HepG2 (cell line): Measurements from ENCODE around the gene TOMM22. TPM values are rescaled to one million over a fixed set of nuclear protein-coding genes. Genes with fewer than 3 reads are reported as not detected.

Source experiments
- ATF7-NPFF ChIP-seq: sonication (generic); formaldehyde crosslinking; IDR thresholded peaks from 2 replicates; pipeline ENCODE4 v1.8.1; 2023; ENCODE audit warnings: mild to moderate bottlenecking, low read depth, missing genetic modification reagents, moderate library complexity
- CBX2 ChIP-seq, 2 experiments: fragments of 200-600 bp in 1 of 2; sonication (generic); formaldehyde crosslinking in 1 of 2; IDR thresholded peaks; 2 replicates each; pipeline versions ENCODE4 v1.7.0 to v1.8.1; 2018 to 2022; ENCODE audit warnings: low read depth in 2 of 2, low read length in 1 of 2, mild to moderate bottlenecking in 1 of 2, missing genetic modification reagents in 1 of 2
- ERF ChIP-seq: IDR thresholded peaks from 2 replicates; pipeline ENCODE4 v1.6.1; 2018; ENCODE audit warnings: missing biosample characterization, missing genetic modification reagents
- FOXP4 ChIP-seq: sonication (generic); formaldehyde crosslinking; IDR thresholded peaks from 2 replicates; pipeline ENCODE4 v1.4.0; 2020; ENCODE audit warnings: missing genetic modification reagents
- GTF2F1 ChIP-seq: fragments of 150-350 bp; IDR thresholded peaks from 2 replicates; pipeline ENCODE4 v1.6.1; 2014; ENCODE audit warnings: low read length
- KDM5B ChIP-seq: sonication (generic); formaldehyde crosslinking; IDR thresholded peaks from 2 replicates; pipeline ENCODE4 v1.4.0; 2020; ENCODE audit warnings: missing genetic modification reagents, mild to moderate bottlenecking, borderline replicate concordance
- MED8 ChIP-seq: sonication (generic); formaldehyde crosslinking; IDR thresholded peaks from 2 replicates; pipeline ENCODE4 v1.8.1; 2023; ENCODE audit warnings: mild to moderate bottlenecking, missing genetic modification reagents; ENCODE audit not compliant: insufficient replicate concordance
- NFE2L1 ChIP-seq: sonication (generic); formaldehyde crosslinking; IDR thresholded peaks from 2 replicates; pipeline ENCODE4 v1.4.0; 2020; ENCODE audit warnings: missing genetic modification reagents, mild to moderate bottlenecking, borderline replicate concordance
- NFIB ChIP-seq: sonication (generic); formaldehyde crosslinking; IDR thresholded peaks from 2 replicates; pipeline ENCODE4 v1.9.0; 2021; ENCODE audit warnings: missing genetic modification reagents, mild to moderate bottlenecking, borderline replicate concordance
- NFYC ChIP-seq: IDR thresholded peaks from 2 replicates; pipeline ENCODE4 v1.6.1; 2016; ENCODE audit warnings: missing genetic modification reagents, missing compliant biosample characterization
- NR2C2 ChIP-seq: sonication (generic); formaldehyde crosslinking; IDR thresholded peaks from 2 replicates; pipeline ENCODE4 v1.4.0; 2020; ENCODE audit warnings: missing genetic modification reagents, mild to moderate bottlenecking, moderate library complexity, borderline replicate concordance
- NR3C1 ChIP-seq: sonication (generic); formaldehyde crosslinking; IDR thresholded peaks from 2 replicates; pipeline ENCODE4 v1.4.0; 2020; ENCODE audit warnings: missing genetic modification reagents
- PTBP1 ChIP-seq: fragments of 200-400 bp; formaldehyde crosslinking; IDR thresholded peaks from 2 replicates; pipeline ENCODE4 v1.6.1; 2018; ENCODE audit warnings: low read length, low read depth; ENCODE audit not compliant: poor library complexity, severe bottlenecking
- ZNF407 ChIP-seq: sonication (generic); formaldehyde crosslinking; IDR thresholded peaks from one replicate; pipeline ENCODE4 v1.5.1; 2020; ENCODE audit warnings: mild to moderate bottlenecking, missing genetic modification reagents; ENCODE audit errors: not compliant biosample characterization
- ZNF530 ChIP-seq: sonication (generic); formaldehyde crosslinking; IDR thresholded peaks from 2 replicates; pipeline ENCODE4 v1.5.0; 2020; ENCODE audit warnings: low read depth, mild to moderate bottlenecking, missing genetic modification reagents
- ZNF615 ChIP-seq: sonication (generic); formaldehyde crosslinking; IDR thresholded peaks from 2 replicates; pipeline ENCODE4 v1.5.0; 2020; ENCODE audit warnings: mild to moderate bottlenecking, missing genetic modification reagents, borderline replicate concordance
- ZNF678 ChIP-seq: sonication (generic); formaldehyde crosslinking; IDR thresholded peaks from 2 replicates; pipeline ENCODE4 v1.4.0; 2020; ENCODE audit warnings: mild to moderate bottlenecking, missing genetic modification reagents
- ZNF772 ChIP-seq: sonication (generic); formaldehyde crosslinking; IDR thresholded peaks from 2 replicates; pipeline ENCODE4 v1.5.0; 2020; ENCODE audit warnings: mild to moderate bottlenecking, missing genetic modification reagents
- ZNF781 ChIP-seq: sonication (generic); formaldehyde crosslinking; IDR thresholded peaks from 2 replicates; pipeline ENCODE4 v1.5.1; 2020; ENCODE audit warnings: borderline replicate concordance, mild to moderate bottlenecking, missing genetic modification reagents; ENCODE audit errors: not compliant biosample characterization
- polyA plus RNA-seq, 8 experiments: library from polyadenylated mRNA; depleted of rRNA in 3 of 8; stranded (reverse) in 7 of 8; unstranded in 1 of 8; fragments of >200 nt; fragmentation: Illumina TruSeq in 4 of 8; extraction: Trizol in 4 of 8; gene quantifications; 2 replicates each; pipeline versions ENCODE4 v1.2.1 to v1.2.3, GENCODE V29; 2011 to 2016; ENCODE audit warnings: low read depth in 4 of 8, missing spikeins in 1 of 8, mixed read lengths in 1 of 8; ENCODE audit not compliant: insufficient read depth in 1 of 8
- total RNA-seq, 5 experiments: library from RNA; depleted of rRNA; stranded (reverse); fragments of >200 nt; fragmentation: Illumina TruSeq; extraction: Trizol; gene quantifications; 2 replicates each; pipeline ENCODE4 v1.2.3, GENCODE V29; 2016; ENCODE audit warnings: low read depth in 1 of 5

TOMM22 gene
- total and polyA plus RNA-seq, 2 of the 13 experiments (the other 11 are each of a cell fraction or from before 2014, with no cell fraction given) = 46.9 to 118 TPM

GRCh38 chr22:38681582-38682335 lies at the start of gene TOMM22 (continued):
- peak; percentile 94 for TF ChIP-seq ZNF407 (CRISPR knock-in tag)
- peak; percentile 85; the same call in 1 of the 2 replicates for TF ChIP-seq ZNF530 (CRISPR knock-in tag)
- TF ChIP-seq ZNF781 = peak; percentile 56
- TF ChIP-seq ZNF772 (CRISPR knock-in tag) = peak; percentile 99
- TF ChIP-seq PTBP1 = no peak
- TF ChIP-seq ZNF615 = peak; percentile 82; the same call in 1 of the 2 replicates
- peak; percentile 63; the same call in 1 of the 2 replicates for TF ChIP-seq GTF2F1
- peak; percentile 81; the same call in 1 of the 2 replicates for TF ChIP-seq ATF7-NPFF (CRISPR knock-in tag)
- peak; percentile 97 for TF ChIP-seq ERF (CRISPR knock-in tag)
- TF ChIP-seq MED8 = peak; percentile 85
- no peak for TF ChIP-seq CBX2 (IDR thresholded peaks at IDR 0.05; ENCODE audit: low read depth, low read length)
- no peak for TF ChIP-seq CBX2 (CRISPR knock-in tag; IDR thresholded peaks at IDR 0.05; ENCODE audit: low read depth)
- no peak for TF ChIP-seq NFIB (CRISPR knock-in tag)
- TF ChIP-seq FOXP4 (CRISPR knock-in tag) = 0 out of 2 replicates have a peak, but pooled peaks have one; percentile 56
- peak; percentile 89; the same call in 1 of the 2 replicates for TF ChIP-seq KDM5B (CRISPR knock-in tag)
- TF ChIP-seq NR2C2 (CRISPR knock-in tag) = peak; percentile 98
- TF ChIP-seq NFE2L1 (CRISPR knock-in tag) = no peak
- peak; percentile 75; the same call in 1 of the 2 replicates for TF ChIP-seq ZNF678 (CRISPR knock-in tag)
- TF ChIP-seq NFYC = peak; percentile 37
- TF ChIP-seq NR3C1 (CRISPR knock-in tag) = no peak
